Upper lobe of right lung (tissue), 1 donor: ENCODE data around the gene RERE. TPM values are rescaled to one million over a fixed set of nuclear protein-coding genes. Genes with fewer than 3 reads are reported as not detected.
A peak's percentile ranks its signal among the peaks of the same experiment; 100 is the strongest.

Experiments used
- ATAC-seq: fragments of 200-7000 bp; cut with Tn5 transposase; one replicate; pipeline ENCODE4 v1.9.1; 2020; ENCODE audit warnings: mild to moderate bottlenecking, moderate library complexity
- DNase-seq: peaks from one replicate; pipeline ENCODE4 v3.0.0-alpha.2; 2020
- H3K27ac ChIP-seq: fragments of 200-600 bp; one replicate; pipeline ENCODE4 v1.8.0; 2022
- H3K27me3 ChIP-seq: fragments of 200-600 bp; one replicate; pipeline ENCODE4 v1.8.0; 2022; ENCODE audit warnings: mild to moderate bottlenecking
- H3K36me3 ChIP-seq: fragments of 200-600 bp; one replicate; pipeline ENCODE4 v1.8.0; 2022
- H3K4me1 ChIP-seq: fragments of 200-600 bp; one replicate; pipeline ENCODE4 v1.8.0; 2022
- H3K4me3 ChIP-seq: fragments of 200-600 bp; one replicate; pipeline ENCODE4 v1.8.0; 2022; ENCODE audit warnings: mild to moderate bottlenecking
- H3K9me3 ChIP-seq: fragments of 200-600 bp; one replicate; pipeline ENCODE4 v1.8.0; 2022
- CTCF ChIP-seq: fragments of 200-600 bp; IDR thresholded peaks from one replicate; pipeline ENCODE4 v1.8.0; 2022; ENCODE audit warnings: antibody characterized with exemption
- intact Hi-C: fragments of 100-400 bp; cut with DNase I; formaldehyde crosslinking; loops from one replicate; pipeline ENCODE4 v1.11.0; 2022
- total RNA-seq: library from RNA; stranded (reverse); fragmentation: NEBNext Ultra II Directional; extraction: Animal tissue kit (Norgen Biotek cat#: 25700); gene quantifications from one replicate; pipeline ENCODE4 v1.2.1, GENCODE V29; 2021
- donor health status: DM: no; HTN: yes; CAD: no; lungs with severe emphysema.

RERE gene
- total RNA-seq, 1 donor from 2014 or later = 99.6 TPM

- no peak overlapping the region for H3K4me3 ChIP-seq
- intact Hi-C loops = no loop called here
- no peaks in the 10 kb centered on the region for H3K27me3 ChIP-seq
- no peak for ATAC-seq
- peak overlapping the region; percentile 27 for H3K27ac ChIP-seq
- no peaks in the 10 kb centered on the region for H3K9me3 ChIP-seq
- TF ChIP-seq CTCF = no peak
- peak; percentile 8 for DNase-seq
- H3K36me3 ChIP-seq = peaks cover 23% of the 10 kb centered on the region
- peaks cover 60% of the 10 kb centered on the region for H3K4me1 ChIP-seq
These were observed 447.2 kb downstream of the RERE start for GRCh38 chr1:8370046-8370881.

GRCh38 chr1:8368956-8369639, 448.3 kb downstream of the RERE start:
- H3K4me1 ChIP-seq = peaks cover 58% of the 10 kb centered on the region
- H3K9me3 ChIP-seq = no peaks in the 10 kb centered on the region
- H3K36me3 ChIP-seq = peaks cover 34% of the 10 kb centered on the region
- DNase-seq = no peak
- no peak for TF ChIP-seq CTCF
- no peak for ATAC-seq
- no peak overlapping the region for H3K27ac ChIP-seq
- no peak overlapping the region for H3K4me3 ChIP-seq
- intact Hi-C loops = no loop called here
- no peaks in the 10 kb centered on the region for H3K27me3 ChIP-seq

- intact Hi-C loops = no loop called here
- TF ChIP-seq CTCF = no peak
- peaks cover 48% of the 10 kb centered on the region for H3K36me3 ChIP-seq
These were observed 449.8 kb downstream of the RERE start for GRCh38 chr1:8367571-8368194.

GRCh38 chr1:8365661-8366362, 451.6 kb downstream of the RERE start:
- no peak for TF ChIP-seq CTCF
- no peaks in the 10 kb centered on the region for H3K27me3 ChIP-seq
- H3K4me3 ChIP-seq = no peak overlapping the region
- H3K9me3 ChIP-seq = no peaks in the 10 kb centered on the region
- H3K4me1 ChIP-seq = peaks cover 34% of the 10 kb centered on the region
- DNase-seq (no peak), ATAC-seq (no peak)
- intact Hi-C loops = no loop called here
- peaks cover 58% of the 10 kb centered on the region for H3K36me3 ChIP-seq
- no peak overlapping the region for H3K27ac ChIP-seq

More at GRCh38 chr1:8367571-8368194, 449.8 kb downstream of the RERE start:
- Histone ChIP-seq H3K27me3 (no peaks in the 10 kb centered on the region), H3K27ac (no peak overlapping the region), H3K4me1 (peaks cover 50% of the 10 kb centered on the region), H3K4me3 (no peak overlapping the region), H3K9me3 (no peaks in the 10 kb centered on the region)
- ATAC-seq (no peak), DNase-seq (no peak)
